Measurements from ENCODE around the gene ADD2.

The ADD2 gene

GRCh38 chr2:70719231-70719630, 48.8 kb downstream of the ADD2 start:
- DNase-seq (ENCODE audit: low read depth, low spot score): no peak

GRCh38 chr2:70718736-70719135, 49.3 kb downstream of the ADD2 start:
- no peak for DNase-seq (ENCODE audit: low read depth, low spot score)

GRCh38 chr2:70718241-70718640, 49.8 kb downstream of the ADD2 start:
- DNase-seq (ENCODE audit: low read depth, low spot score): no peak

DNA sequence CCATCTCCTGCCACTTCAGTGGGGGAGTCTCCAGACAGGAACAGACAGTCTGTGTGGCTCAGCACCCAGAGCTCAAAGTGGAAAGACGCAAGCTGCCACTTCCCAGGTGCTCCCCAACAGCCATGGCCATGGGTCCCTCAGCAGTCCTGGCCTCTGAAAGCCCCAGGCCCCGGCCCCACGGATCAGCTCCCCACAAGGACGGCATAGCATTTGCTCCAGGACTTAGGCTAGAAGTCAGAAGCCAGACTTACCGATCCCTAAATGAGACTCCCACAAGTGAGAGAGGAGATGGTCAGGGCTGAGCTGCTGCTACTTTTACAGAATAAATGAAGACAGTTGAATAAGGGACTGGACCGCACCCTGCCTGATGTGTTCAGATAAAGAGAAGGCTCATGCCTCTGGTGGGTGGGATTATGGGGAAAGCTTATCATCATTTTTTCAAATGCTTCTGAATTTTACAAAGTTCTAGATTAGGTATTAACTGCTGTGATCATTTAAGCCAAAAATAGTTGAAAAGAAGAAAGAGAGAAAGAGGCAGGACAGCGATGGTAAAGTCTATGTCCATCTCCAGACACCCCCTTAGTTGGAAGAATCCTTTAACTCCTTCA, 50.5 kb downstream of the ADD2 start:
- no peak for DNase-seq (ENCODE audit: low read depth, low spot score)

DNA sequence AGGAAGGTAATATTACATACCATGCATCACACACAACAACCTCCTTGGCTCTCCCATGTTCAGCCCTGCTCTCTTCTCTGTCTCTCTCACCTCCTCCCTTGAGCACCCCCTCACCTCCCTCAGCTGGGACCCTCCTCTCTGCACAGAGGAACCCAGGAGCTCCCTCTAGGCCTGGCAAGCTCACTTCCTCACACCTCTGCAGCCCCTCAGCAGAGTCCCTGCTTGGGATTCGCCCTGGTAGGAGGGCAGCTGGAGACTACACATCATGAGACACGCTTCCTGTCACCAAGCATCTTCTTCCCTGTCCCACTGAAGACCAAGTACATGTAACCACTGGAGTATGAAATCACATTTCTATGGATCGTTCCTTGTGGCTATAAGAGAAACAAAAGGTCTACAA, 51.0 kb downstream of the ADD2 start:
- no peak for DNase-seq (ENCODE audit: low read depth, low spot score)

DNA sequence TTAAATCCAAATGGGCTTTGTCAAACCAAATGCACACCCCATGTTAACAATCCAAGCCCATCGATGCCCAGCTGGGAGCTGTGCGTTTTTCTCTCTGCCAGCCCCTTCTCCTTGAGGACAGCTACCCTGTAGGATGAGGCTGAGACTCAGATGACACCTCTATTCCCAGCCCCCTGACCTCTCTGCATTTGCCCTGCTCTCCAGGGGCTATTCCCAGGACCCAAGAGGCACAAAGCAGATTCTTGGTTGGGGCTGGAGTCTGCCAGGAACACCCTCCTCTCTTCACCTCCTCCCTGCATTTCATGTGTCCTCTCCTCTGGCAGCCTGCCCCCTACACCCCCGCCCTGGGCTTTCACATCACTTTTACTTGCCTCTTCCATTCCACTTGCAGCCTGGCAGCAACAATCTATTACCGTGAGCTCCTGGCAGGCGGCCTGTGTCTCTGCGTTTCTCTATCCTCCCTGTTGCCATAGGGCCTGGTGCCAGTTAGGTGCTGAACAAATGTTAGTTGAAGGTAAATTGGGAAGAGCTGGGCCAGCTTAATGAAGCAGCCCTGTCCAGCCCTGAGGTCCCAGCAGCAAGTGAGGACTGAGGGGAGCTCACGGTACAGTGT, 51.8 kb downstream of the ADD2 start:
- DNase-seq (ENCODE audit: low read depth, low spot score): no peak

GRCh38 chr2:70715071-70715985, 52.7 kb downstream of the ADD2 start:
- DNase-seq (ENCODE audit: low read depth, low spot score): no peak

DNA sequence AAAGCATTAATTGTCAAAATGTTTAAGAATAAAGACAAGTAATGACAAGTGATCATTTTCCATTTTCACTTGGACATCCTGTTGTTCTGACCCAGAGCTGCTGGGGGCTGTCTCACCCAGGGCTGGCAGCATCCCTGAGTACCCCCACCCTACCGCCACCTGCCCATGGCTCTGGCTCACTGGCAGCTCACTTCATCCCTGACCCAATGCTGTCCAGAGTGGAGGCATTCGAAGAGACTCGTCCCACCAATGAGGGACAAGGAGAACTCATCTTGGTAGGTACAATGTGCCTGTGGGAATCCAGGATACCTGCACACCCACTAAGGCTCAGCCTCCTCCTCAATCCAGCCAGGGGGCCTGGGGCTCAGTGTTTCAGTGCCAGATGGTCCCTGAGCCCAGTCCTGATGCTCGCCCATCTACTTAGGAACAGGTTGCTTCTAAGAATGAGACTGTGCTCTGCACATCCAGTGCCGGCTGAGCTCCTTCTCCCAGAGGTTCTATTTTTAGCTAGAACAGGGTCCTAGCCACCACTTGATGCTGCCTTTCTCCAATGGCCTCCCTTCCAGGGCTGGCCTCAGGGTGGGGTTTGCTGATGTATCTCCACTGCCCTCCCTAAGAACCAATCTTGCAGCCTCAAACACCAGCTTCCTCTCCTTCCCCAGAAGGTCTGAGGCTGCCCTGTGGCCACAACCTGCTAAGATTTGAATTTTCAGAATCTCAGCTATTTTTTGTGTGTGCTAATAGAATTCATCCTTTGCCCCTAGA, 53.7 kb downstream of the ADD2 start:
- DNase-seq (ENCODE audit: low read depth, low spot score): no peak

- DNase-seq (ENCODE audit: low read depth, low spot score): no peak
Observed at GRCh38 chr2:70712916-70713315, 55.1 kb downstream of the ADD2 start.

DNA sequence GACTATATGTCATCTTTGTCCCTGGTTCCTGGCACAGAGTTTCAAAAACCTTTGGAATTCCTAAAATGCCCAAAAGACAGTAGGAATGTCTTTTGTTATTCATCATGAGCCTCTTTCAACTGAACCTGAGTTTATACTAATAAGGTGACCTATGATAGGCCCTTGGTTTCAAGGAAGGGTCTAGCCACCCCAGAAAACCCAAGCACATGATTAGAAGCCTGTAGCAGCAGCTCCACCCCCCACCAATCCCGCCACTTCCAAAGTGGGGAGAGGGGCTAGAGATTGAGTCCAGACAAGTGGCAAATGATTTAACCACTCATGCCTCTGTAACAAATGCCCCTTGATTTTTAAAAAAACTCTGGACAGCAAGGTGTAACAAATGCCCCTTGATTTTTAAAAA, 56.8 kb downstream of the ADD2 start:
- no peak for DNase-seq (ENCODE audit: low read depth, low spot score)

- DNase-seq (ENCODE audit: low read depth, low spot score): no peak
Observed at GRCh38 chr2:70710038-70710690, 57.8 kb downstream of the ADD2 start.

- no peak for DNase-seq (ENCODE audit: low read depth, low spot score)
Observed at GRCh38 chr2:70709275-70710037, 58.5 kb downstream of the ADD2 start.

DNA sequence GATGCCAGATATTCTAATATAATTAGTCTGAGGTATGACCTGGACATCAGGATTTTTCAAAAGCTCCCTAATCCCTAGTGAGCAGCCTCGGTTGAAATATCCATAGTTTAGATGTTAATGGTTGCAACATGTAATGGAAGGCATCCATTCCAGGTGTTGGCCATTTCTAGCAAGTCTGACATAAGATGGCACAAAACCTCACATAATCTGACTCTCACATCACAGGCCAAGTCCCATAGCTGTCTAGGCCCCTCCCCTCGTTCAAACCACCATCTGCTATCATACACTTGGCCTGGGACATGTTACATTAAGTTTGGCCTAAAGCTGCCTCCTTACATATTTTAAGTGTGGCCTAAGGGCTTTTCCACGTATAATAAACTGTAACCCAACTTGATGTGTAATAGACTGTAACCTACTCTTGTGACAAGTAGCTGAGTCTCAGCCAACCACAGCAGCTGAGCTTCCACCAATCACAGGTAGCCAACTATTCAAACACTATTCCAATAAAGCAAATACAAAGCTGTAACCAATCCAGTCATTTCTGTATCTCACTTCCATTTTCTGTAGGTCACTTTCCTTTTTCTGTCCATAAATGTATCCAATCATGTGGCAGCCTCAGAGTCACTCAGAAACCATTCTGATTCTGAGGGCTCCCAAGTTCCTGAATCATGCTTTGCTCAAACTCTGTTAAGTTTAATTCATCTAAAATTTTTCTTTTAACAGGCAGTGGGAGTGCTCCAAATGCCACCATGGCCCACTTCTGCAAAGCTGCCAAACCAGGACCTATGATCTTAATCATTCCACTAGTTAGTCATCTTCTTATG, 59.4 kb downstream of the ADD2 start:
- DNase-seq (ENCODE audit: low read depth, low spot score): no peak

DNA sequence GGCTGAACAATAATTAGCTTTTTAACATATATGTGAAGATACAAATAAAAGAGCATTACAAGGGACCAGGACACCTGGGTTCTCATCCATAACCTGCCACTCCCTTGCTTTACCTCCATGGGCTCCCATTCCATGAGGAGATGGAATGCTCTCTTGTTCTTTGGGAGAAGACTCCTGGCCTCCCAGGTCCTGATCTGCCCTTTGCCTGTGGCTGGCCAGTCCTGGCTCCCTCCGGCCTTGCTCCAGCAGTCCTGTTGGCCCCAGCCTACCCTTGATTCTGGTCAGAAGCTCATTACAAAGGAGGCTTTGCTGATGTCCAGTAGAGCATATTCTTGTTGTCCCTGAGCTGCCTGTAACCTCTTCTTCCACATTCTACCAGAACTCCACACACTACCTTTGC, 60.3 kb downstream of the ADD2 start:
- no peak for DNase-seq (ENCODE audit: low read depth, low spot score)

- DNase-seq (ENCODE audit: low read depth, low spot score): no peak
Observed at GRCh38 chr2:70706026-70706795, 61.8 kb downstream of the ADD2 start.

GRCh38 chr2:70705160-70705850, 62.7 kb downstream of the ADD2 start:
- no peak for DNase-seq (ENCODE audit: low read depth, low spot score)

DNA sequence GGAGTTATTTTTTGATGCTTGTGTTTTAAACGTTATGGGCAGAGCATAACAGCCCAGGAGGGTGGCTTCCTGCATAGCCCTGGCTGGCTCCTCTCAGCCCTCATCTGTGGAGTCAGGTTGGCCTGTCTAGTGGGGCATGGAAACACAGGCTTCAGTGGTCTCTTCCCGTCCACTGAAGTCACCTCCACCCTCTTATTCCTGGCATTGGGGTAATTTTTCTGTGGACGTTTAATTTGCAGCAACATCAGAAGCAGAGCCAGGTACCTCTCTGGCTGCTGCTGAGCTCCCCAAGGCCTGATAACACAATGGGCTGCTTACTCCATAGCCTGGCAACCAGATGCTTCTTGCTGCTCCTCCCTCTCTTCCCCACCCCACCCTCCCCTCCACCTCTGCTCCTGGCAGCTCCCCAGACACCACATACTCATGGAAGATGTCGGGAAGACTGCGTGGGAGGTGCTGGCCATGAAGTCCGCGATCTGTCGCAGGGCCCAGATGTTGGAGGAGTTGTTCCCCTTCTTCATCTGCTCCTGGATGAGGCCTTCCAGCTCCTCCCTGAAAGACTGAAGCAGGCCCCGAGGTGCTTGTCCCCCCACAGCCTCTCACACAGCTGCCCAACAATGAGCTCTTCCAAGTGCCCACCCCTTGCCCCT, 64.0 kb downstream of the ADD2 start:
- no peak for DNase-seq (ENCODE audit: low read depth, low spot score)
